ENCODE data around the gene IGFBPL1.
A peak's percentile ranks its signal among the peaks of the same experiment; 100 is the strongest.

IGFBPL1 gene

DNA sequence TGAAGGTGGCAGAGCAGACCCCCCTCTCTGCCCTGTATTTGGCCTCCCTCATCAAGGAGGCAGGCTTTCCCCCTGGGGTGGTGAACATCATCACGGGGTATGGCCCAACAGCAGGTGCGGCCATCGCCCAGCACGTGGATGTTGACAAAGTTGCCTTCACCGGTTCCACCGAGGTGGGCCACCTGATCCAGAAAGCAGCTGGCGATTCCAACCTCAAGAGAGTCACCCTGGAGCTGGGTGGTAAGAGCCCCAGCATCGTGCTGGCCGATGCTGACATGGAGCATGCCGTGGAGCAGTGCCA, 27.9 kb downstream of the IGFBPL1 start:
- Histone ChIP-seq H3K14ac (ENCODE audit: low read length in 2 of 2) (no peak overlapping the region), H2AFZ (ENCODE audit: low read depth, low read length) (no peak overlapping the region), H3K9me3 (ENCODE audit: control insufficient read depth, low read length) (no peaks in the 10 kb centered on the region), H3K18ac (ENCODE audit: low read depth in 1 of 2, low read length in 2 of 2) (no peak overlapping the region), H3K4ac (ENCODE audit: low read depth in 1 of 2, low read length in 2 of 2) (no peak overlapping the region), H3K27me3 (ENCODE audit: control insufficient read depth in 1 of 2, insufficient read depth in 1 of 2, low read length in 2 of 2) (peaks cover 0 to 3% of the 10 kb centered on the region in 2 experiments), H3K4me3 (ENCODE audit: insufficient read depth in 1 of 2, low read depth in 1 of 2, low read length in 2 of 2) (no peak overlapping the region), H4K8ac (ENCODE audit: low read length) (no peak overlapping the region), H2BK15ac (ENCODE audit: low read depth, poor library complexity, severe bottlenecking) (no peak overlapping the region), H2BK12ac (ENCODE audit: low read length in 2 of 2) (no peak overlapping the region), H3K36me3 (ENCODE audit: control insufficient read depth in 1 of 2, insufficient read depth in 2 of 2, low read depth in 1 of 2, low read length in 2 of 2) (peaks cover 34% of the 10 kb centered on the region in 2 experiments), H3K27ac (ENCODE audit: low read length, poor library complexity, severe bottlenecking) (no peak overlapping the region), H2BK120ac (ENCODE audit: low read depth, low read length) (no peak overlapping the region), H3K79me1 (replicated peaks; ENCODE audit: low read length, poor library complexity, severe bottlenecking) (peaks cover 34% of the 10 kb centered on the region), H4K91ac (ENCODE audit: low read length) (no peak overlapping the region), H3K4me2 (ENCODE audit: low read length, poor library complexity, severe bottlenecking) (no peak overlapping the region), H2BK5ac (ENCODE audit: low read depth, low read length, poor library complexity, severe bottlenecking) (no peak overlapping the region), H3K9ac (ENCODE audit: low read length) (no peak overlapping the region), H2AK5ac (ENCODE audit: low read length, severe bottlenecking) (no peak overlapping the region), H3K23ac (ENCODE audit: low read length in 2 of 2) (no peak overlapping the region), H3K4me1 (ENCODE audit: control insufficient read depth, insufficient read depth, low read depth, low read length) (peaks cover 17% of the 10 kb centered on the region)
- no peak for DNase-seq
- WGBS: 87% methylated on average over 10 of the region's 10 CpGs

DNA sequence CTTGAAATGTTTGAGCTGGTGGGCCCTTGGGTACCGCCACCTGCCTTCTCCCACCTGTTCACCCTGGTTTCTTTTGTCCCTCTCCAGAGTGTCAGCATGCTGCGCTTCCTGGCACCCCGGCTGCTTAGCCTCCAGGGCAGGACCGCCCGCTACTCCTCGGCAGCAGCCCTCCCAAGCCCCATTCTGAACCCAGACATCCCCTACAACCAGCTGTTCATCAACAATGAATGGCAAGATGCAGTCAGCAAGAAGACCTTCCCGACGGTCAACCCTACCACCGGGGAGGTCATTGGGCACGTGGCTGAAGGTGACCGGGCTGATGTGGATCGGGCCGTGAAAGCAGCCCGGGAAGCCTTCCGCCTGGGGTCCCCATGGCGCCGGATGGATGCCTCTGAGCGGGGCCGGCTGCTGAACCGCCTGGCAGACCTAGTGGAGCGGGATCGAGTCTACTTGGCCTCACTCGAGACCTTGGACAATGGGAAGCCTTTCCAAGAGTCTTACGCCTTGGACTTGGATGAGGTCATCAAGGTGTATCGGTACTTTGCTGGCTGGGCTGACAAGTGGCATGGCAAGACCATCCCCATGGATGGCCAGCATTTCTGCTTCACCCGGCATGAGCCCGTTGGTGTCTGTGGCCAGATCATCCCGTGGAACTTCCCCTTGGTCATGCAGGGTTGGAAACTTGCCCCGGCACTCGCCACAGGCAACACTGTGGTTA, 28.4 kb downstream of the IGFBPL1 start:
- H2AFZ ChIP-seq (ENCODE audit: low read depth, low read length): no peak overlapping the region
- H3K9me3 ChIP-seq (ENCODE audit: control insufficient read depth, low read length): no peaks in the 10 kb centered on the region
- H3K27me3 ChIP-seq (ENCODE audit: control insufficient read depth in 1 of 2, insufficient read depth in 1 of 2, low read length in 2 of 2): no peaks in the 10 kb centered on the region
- H2BK12ac ChIP-seq (ENCODE audit: low read length in 2 of 2): no peak overlapping the region
- no peak overlapping the region for H3K4me2 ChIP-seq (ENCODE audit: low read length, poor library complexity, severe bottlenecking)
- no peak overlapping the region for H2AK5ac ChIP-seq (ENCODE audit: low read length, severe bottlenecking)
- peaks cover 21% of the 10 kb centered on the region for H3K4me1 ChIP-seq (ENCODE audit: control insufficient read depth, insufficient read depth, low read depth, low read length)
- no peak for DNase-seq
- H2BK120ac ChIP-seq (ENCODE audit: low read depth, low read length): no peak overlapping the region
- no peak overlapping the region for H3K9ac ChIP-seq (ENCODE audit: low read length)
- H3K4me3 ChIP-seq (ENCODE audit: insufficient read depth in 1 of 2, low read depth in 1 of 2, low read length in 2 of 2): no peak overlapping the region
- no peak overlapping the region for H3K27ac ChIP-seq (ENCODE audit: low read length, poor library complexity, severe bottlenecking)
- no peak overlapping the region for H3K14ac ChIP-seq (ENCODE audit: low read length in 2 of 2)
- no peak overlapping the region for H2BK15ac ChIP-seq (ENCODE audit: low read depth, poor library complexity, severe bottlenecking)
- no peak overlapping the region for H2BK5ac ChIP-seq (ENCODE audit: low read depth, low read length, poor library complexity, severe bottlenecking)
- H4K91ac ChIP-seq (ENCODE audit: low read length): no peak overlapping the region
- peaks cover 34% of the 10 kb centered on the region in 2 experiments for H3K36me3 ChIP-seq (ENCODE audit: control insufficient read depth in 1 of 2, insufficient read depth in 2 of 2, low read depth in 1 of 2, low read length in 2 of 2)
- WGBS: 95% methylated on average over 30 of the region's 30 CpGs
- H3K4ac ChIP-seq (ENCODE audit: low read depth in 1 of 2, low read length in 2 of 2): no peak overlapping the region
- peaks cover 34% of the 10 kb centered on the region for H3K79me1 ChIP-seq (replicated peaks; ENCODE audit: low read length, poor library complexity, severe bottlenecking)
- no peak overlapping the region for H3K18ac ChIP-seq (ENCODE audit: low read depth in 1 of 2, low read length in 2 of 2)
- no peak overlapping the region for H3K23ac ChIP-seq (ENCODE audit: low read length in 2 of 2)
- H4K8ac ChIP-seq (ENCODE audit: low read length): no peak overlapping the region

DNA sequence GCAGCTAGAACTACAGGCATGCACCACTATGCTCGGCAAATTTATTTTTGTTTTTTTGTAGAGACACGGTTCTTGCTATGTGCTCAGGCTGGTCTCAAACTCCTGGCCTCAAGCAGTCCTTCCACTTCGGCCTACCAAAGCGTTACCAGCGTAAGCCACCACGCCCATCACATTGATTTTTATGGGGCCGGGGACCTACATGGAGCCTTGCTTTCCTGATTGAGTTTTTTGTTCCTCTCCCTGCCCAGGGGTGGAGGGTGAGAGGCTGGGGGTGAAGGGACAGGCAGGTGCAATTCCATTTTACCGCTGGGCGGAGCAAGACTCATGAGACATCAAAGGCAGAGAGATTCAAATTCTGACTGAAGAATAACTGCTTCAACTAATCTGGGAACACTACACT, 29.8 kb downstream of the IGFBPL1 start:
- Histone ChIP-seq H2AFZ (ENCODE audit: low read depth, low read length) (no peak overlapping the region), H3K14ac (ENCODE audit: low read length in 2 of 2) (no peak overlapping the region), H3K36me3 (ENCODE audit: control insufficient read depth in 1 of 2, insufficient read depth in 2 of 2, low read depth in 1 of 2, low read length in 2 of 2) (peaks cover 31 to 34% of the 10 kb centered on the region in 2 experiments), H3K9ac (ENCODE audit: low read length) (no peak overlapping the region), H2BK120ac (ENCODE audit: low read depth, low read length) (no peak overlapping the region), H4K8ac (ENCODE audit: low read length) (no peak overlapping the region), H2BK15ac (ENCODE audit: low read depth, poor library complexity, severe bottlenecking) (no peak overlapping the region), H3K4me1 (ENCODE audit: control insufficient read depth, insufficient read depth, low read depth, low read length) (peaks cover 21% of the 10 kb centered on the region), H2BK5ac (ENCODE audit: low read depth, low read length, poor library complexity, severe bottlenecking) (no peak overlapping the region), H4K91ac (ENCODE audit: low read length) (no peak overlapping the region), H3K23ac (ENCODE audit: low read length in 2 of 2) (no peak overlapping the region), H3K79me1 (replicated peaks; ENCODE audit: low read length, poor library complexity, severe bottlenecking) (peaks cover 33% of the 10 kb centered on the region), H3K18ac (ENCODE audit: low read depth in 1 of 2, low read length in 2 of 2) (no peak overlapping the region), H3K4me3 (ENCODE audit: insufficient read depth in 1 of 2, low read depth in 1 of 2, low read length in 2 of 2) (no peak overlapping the region), H3K9me3 (ENCODE audit: control insufficient read depth, low read length) (no peaks in the 10 kb centered on the region), H3K4ac (ENCODE audit: low read depth in 1 of 2, low read length in 2 of 2) (no peak overlapping the region), H3K27me3 (ENCODE audit: control insufficient read depth in 1 of 2, insufficient read depth in 1 of 2, low read length in 2 of 2) (no peaks in the 10 kb centered on the region), H3K4me2 (ENCODE audit: low read length, poor library complexity, severe bottlenecking) (no peak overlapping the region), H3K27ac (ENCODE audit: low read length, poor library complexity, severe bottlenecking) (no peak overlapping the region), H2AK5ac (ENCODE audit: low read length, severe bottlenecking) (no peak overlapping the region), H2BK12ac (ENCODE audit: low read length in 2 of 2) (no peak overlapping the region)
- WGBS: 94% methylated on average over 7 of the region's 9 CpGs
- no peak for DNase-seq

DNA sequence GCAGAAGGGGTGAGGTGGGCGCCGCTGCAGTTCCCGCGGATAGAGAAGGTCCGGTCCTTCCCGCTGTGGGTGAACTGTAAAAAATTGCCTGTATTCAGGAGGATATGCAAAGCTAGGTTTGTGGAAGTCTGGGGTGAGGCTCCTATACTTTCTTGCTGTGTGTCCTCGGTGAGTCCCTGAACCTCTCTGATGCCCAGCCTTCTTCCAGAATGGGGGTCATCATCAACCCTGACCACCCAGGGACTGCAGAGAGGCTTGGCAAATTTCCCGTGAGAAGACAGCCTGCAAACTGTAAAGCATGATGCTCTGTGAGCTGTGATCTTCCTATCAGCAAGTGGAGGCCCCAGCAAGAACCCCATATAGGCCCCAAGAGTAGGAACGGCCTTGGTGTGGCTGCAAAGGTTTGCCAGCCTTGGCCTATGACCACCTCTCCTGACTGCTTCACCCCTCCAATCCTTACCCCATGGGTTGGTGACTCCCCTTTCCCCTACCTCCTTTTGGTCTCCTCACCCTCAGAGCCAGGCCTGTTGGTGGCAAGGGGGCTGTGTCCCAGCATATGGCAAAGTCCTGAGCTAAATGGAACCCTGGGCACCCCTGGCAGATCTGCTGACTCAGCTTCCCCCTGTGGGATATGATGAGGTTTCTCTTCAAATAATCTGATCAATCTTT, 31.0 kb downstream of the IGFBPL1 start:
- Histone ChIP-seq H3K9me3 (ENCODE audit: control insufficient read depth, low read length) (no peaks in the 10 kb centered on the region), H2AFZ (ENCODE audit: low read depth, low read length) (peak overlapping the region; percentile 86), H3K27ac (ENCODE audit: low read length, poor library complexity, severe bottlenecking) (no peak overlapping the region), H3K4me3 (ENCODE audit: insufficient read depth in 1 of 2, low read depth in 1 of 2, low read length in 2 of 2) (peak overlapping the region; percentile 72 to 94), H3K9ac (ENCODE audit: low read length) (peak overlapping the region; percentile 93), H4K8ac (ENCODE audit: low read length) (peak overlapping the region; percentile 55), H3K23ac (ENCODE audit: low read length in 2 of 2) (peak overlapping the region; percentile 2 to 68), H3K18ac (ENCODE audit: low read depth in 1 of 2, low read length in 2 of 2) (peak overlapping the region; percentile 26 to 52), H2BK12ac (ENCODE audit: low read length in 2 of 2) (peak overlapping the region in 1 of 2 experiments; percentile 29), H2BK15ac (ENCODE audit: low read depth, poor library complexity, severe bottlenecking) (no peak overlapping the region), H2BK120ac (ENCODE audit: low read depth, low read length) (no peak overlapping the region), H3K36me3 (ENCODE audit: control insufficient read depth in 1 of 2, insufficient read depth in 2 of 2, low read depth in 1 of 2, low read length in 2 of 2) (peaks cover 23 to 29% of the 10 kb centered on the region in 2 experiments), H3K4me1 (ENCODE audit: control insufficient read depth, insufficient read depth, low read depth, low read length) (peaks cover 21% of the 10 kb centered on the region), H2AK5ac (ENCODE audit: low read length, severe bottlenecking) (peak overlapping the region; percentile 10), H3K27me3 (ENCODE audit: control insufficient read depth in 1 of 2, insufficient read depth in 1 of 2, low read length in 2 of 2) (no peaks in the 10 kb centered on the region), H2BK5ac (ENCODE audit: low read depth, low read length, poor library complexity, severe bottlenecking) (peak overlapping the region; percentile 71), H3K4ac (ENCODE audit: low read depth in 1 of 2, low read length in 2 of 2) (peak overlapping the region; percentile 32 to 36), H3K4me2 (ENCODE audit: low read length, poor library complexity, severe bottlenecking) (peak overlapping the region; percentile 49), H4K91ac (ENCODE audit: low read length) (no peak overlapping the region), H3K79me1 (replicated peaks; ENCODE audit: low read length, poor library complexity, severe bottlenecking) (peaks cover 25% of the 10 kb centered on the region), H3K14ac (ENCODE audit: low read length in 2 of 2) (no peak overlapping the region)
- DNase-seq: peak; percentile 12
- WGBS: 12% methylated on average over 9 of the region's 9 CpGs

Measured in mesenchymal stem cell (in vitro differentiated cells and primary cell).